ENCODE data around the gene SMCO2.

Gene SMCO2

DNA sequence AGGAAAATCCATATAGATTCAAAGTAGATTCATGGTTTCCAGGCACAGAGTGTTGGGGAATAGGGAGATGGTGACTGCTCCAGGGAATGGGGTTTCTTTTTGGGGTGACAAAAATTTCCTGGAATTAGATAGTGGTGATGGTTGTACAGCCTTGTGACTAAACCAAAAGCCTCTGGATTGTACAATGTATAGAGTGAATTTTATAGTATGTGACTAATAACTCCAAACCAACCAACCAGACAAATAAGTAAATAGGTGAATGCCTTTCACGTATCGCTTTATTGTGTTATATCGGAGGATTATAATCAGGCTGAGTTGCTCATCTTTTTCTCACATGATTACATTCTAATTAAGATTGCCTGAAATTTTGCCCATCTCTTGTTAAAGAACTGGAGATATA is 52.8 kb downstream of the SMCO2 start:
- no peak for DNase-seq (ENCODE audit: low read depth)

DNA sequence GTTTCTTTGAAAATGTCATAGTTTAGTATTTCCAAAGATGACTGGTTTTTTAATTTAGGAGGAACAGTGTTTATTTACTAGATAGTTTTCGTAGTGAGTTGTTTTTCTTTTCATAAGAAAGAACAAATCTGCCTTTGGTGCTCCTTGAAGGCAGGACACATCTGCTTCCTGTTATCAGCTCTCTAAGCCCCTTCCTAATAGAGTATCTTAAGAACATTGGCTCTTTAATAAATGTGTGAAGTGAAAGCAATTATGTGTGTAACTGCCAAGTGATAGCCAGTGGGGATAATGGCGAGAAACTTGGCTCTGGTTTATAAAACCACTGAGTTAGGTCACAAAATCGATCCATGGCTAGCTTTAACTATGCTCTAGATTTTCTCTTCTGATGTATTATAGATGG is 54.0 kb downstream of the SMCO2 start:
- DNase-seq (ENCODE audit: low read depth): no peak

DNA sequence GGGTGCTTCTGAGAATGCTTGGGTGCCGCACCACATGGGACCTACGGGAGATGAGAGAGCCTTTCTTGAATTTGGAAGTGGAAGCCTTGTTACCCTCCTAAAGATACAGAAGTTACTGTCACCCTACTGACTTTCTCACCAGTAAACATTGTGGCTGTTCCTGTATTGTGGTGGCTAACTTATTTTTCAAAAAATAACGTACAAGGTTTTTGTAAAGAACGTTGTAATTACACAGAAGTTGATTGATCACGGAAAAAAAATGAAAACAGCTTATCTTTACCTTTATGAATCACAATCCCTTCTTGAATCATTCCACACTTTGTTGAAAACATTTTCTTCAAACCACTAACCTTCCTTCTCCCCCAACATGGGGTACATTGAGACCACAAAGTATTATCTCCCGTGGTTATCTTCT is 55.5 kb downstream of the SMCO2 start:
- DNase-seq (ENCODE audit: low read depth): no peak

DNA sequence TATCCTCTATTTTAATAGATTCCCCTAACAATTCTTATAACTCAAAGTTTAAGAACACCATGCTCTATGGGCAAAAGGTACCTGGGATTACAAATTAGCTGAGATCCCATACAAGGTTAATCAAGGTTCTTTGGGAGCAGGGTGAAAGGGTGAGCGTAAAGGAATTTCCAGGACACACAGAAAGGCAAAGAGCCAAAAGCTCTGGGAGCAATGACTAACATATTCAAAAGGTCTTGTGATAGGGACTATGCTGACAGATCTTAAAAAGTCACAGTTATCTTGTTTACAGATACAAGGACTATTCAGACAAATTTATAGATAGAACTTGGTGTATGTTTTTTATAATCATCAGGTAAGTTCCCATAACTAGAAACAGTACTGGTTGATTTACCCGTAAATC is 58.0 kb downstream of the SMCO2 start:
- peak; percentile 12 for DNase-seq (ENCODE audit: low read depth)

DNA sequence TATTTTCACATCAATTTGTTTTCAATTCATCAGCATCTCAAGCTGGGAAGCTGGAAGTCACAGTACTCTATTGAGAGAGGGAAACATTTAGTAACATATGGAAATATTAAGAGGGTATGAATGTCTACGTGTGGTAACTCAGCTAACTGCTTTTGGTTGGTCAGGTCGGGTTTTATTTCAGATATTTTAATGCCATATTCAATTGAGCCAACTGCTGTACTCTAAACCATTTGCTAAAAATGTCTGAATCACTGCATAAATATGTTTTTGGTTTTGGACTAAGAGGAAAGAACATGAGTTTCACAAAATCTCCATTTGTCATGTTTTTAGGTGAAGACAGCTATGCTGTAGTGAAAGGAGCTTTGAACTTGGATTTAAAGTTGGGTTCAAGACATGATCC is 58.6 kb downstream of the SMCO2 start:
- DNase-seq (ENCODE audit: low read depth): peak; percentile 30

DNA sequence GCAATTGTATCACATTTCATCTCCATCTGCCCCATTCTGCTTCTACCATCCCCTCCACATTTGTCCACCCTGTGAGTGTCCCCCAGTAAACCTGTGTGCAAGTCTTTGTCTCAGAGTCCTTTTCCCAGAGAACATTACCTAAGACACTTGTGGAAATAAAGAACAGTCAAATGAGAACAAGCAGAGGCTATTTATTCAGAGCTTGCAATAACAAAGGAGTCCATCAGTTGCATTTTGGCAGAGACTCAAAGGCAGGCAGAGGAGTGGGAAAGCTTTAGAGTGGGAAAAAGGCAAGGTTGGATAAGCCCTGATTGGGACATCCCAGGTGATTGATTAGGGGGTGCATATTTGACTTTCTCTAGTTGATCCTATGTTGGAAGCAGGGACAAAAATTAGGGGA is 59.2 kb downstream of the SMCO2 start:
- peak; percentile 12 for DNase-seq (ENCODE audit: low read depth)

DNA sequence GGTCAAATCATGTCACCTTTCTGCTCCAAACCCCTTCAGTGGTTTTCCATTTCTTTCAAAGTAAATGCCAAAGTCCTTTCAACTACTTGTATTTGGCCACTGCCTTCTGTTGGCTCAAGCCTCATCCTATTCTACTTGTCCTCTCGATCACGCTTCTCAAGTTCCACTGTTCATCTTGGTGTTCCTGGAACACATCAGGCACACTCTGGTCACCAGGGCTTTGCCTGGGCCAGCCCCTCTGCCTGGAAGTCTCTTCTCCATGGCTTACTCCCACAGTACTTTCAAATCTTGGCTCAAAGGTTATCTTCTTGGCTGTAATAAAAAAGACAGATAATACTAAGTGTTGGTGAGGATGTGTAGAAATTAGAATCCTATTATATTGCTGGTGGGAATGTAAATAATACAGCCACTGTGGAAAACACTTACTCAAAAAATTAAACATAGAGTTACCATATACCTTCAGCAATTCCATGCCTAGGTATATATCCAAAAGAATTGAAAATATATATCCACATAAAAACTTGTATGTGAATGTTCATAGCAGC is 60.2 kb downstream of the SMCO2 start:
- no peak for DNase-seq (ENCODE audit: low read depth)

DNA sequence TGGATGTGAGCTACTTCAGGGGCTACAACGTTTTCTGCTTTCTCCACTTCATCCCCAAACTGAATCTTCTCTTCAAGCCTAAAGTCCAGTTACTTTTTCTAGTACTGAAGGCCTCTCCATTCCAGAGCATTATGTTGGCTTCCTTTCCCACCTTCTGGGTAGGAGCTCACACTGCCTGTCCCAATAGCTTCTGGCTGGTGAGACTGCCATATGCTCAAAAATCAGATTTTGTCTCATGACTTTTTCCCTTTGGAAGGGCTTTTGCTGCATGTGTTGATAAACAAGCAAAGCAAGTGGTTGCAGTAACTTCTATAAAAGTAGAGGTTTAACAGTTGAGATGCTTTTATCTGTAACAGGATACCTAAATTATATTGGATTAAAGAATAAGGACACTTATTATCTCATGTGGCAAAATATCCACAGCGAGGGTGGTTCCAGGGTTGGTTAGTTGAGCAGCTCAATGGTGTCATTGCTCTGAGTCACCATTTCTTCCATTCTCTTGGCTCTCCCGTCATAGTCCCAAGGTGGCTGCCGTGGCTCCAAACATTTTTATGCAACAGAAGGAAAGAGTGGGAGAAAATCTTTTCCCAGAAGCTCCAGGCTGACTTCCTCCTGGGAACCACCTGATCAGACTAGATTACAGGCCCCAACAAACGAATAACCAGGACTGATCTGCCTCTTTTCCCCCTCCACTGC is 62.3 kb downstream of the SMCO2 start:
- no peak for DNase-seq (ENCODE audit: low read depth)

DNA sequence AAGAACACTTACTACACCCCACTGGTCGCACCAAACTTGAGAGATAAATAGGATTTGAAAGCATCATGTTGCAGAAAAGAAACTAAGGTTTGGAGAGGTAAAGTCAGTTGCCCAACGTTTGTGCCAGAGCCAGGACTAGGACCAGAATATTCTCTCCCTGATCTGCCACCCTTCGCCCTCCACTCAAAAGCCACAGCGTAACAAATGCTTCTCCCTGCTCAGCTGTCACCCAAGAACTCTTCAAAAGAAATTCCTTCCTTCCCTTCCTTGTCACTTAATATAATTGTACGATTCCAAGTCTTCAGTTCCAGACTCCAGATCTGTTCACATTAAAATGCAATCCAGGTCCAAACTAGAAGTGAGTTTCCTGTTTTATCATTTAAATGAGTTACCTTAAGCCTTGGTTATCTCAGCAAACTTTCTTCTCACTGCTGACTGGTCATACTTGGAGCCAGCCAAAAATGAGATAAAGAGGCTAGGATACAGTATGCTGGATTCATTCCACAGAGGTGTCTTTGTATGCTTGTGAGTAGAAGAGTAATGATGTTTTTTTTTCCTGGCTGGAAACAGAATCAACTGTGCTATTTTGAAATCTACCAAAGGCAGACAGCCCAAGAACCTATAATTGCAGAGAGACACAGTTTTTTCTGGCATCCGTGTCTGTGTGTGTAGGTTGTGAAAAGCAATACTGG is 64.6 kb downstream of the SMCO2 start:
- DNase-seq (ENCODE audit: low read depth): peak; percentile 23

DNA sequence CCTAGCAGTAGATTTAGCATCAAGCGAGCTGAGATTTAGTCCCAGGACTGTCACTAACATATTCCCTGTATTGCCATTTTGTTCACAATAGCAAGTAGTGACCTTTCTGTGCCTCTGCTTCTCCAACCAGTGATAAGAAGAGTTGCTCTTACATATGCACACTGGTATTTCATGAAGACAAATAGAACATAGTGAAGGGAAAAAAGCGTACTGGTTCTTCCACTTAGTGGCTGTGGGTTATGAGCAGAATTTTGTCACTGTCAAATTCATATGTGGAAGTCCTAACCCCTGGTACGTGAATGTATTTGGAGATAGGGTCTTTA is 65.1 kb downstream of the SMCO2 start:
- no peak for DNase-seq (ENCODE audit: low read depth)

DNA sequence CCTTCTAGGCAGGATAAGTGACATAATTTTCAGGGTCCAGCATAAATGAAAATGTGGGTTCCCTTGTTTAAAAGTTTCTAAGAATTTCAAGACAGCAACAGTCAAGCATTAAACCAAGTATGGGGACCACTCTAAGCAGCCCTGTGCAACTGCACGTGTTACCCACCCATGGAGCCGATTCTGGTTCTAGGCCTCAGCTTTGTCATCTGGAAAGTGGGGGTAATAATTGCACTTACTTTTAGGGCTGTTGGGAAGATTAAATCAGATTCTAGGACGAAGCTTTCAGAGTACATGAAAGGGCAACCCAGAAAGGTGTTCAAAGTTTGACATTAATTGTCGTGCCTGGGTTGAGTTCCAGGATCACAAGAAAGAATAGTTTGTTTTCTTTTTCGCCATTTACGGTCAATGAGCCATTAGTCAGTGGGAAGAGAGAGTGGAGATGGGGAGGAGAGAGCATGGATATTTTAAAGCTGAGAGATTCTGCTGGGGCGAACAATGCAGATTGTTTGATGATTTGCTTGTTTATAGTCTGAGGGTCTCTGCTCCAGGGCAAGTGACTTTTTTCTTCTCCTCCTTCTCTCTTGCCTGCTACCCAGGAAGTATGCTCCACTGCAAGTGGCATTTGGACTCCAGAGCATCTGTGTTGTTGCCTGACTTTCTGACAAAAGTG is 66.8 kb downstream of the SMCO2 start:
- no peak for DNase-seq (ENCODE audit: low read depth)

DNA sequence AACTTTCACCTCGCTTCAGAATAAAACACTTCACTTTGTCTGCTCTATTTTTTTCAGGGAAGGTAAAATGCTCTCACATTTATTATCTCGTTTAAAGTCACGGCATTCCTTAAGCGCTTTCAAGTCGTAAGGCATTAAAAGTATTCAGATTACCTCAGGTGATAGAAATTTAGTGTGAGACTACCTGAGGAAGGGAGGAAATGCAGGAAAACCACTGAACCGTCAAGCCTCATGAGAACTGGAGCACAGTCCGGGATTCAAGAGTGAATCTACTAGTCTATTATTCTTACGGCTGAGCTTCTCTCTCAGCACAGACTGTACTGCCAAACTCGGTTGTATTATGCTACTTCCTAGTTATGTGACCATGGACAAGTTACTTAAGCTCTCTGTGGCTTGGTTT is 69.1 kb downstream of the SMCO2 start:
- DNase-seq (ENCODE audit: low read depth): no peak

DNA sequence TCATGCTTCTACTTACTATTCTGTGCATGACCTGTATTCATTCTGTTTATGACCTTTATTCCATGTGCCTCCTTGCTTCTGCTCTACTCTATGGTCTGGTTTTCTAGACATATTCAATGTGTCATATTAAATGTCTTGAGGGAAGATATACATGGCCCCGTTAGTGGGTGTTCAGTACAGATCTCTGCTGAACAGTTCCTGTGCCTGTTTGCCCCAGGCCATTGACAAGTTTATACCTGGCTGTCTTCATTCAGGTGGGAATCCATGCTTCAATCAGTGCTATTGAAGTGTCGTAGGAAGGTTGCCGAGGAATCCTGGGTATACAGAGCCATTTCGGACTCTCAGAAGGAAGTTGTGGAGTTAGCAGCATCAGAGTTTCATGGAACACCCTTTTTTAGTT is 70.1 kb downstream of the SMCO2 start:
- no peak for DNase-seq (ENCODE audit: low read depth)

DNA sequence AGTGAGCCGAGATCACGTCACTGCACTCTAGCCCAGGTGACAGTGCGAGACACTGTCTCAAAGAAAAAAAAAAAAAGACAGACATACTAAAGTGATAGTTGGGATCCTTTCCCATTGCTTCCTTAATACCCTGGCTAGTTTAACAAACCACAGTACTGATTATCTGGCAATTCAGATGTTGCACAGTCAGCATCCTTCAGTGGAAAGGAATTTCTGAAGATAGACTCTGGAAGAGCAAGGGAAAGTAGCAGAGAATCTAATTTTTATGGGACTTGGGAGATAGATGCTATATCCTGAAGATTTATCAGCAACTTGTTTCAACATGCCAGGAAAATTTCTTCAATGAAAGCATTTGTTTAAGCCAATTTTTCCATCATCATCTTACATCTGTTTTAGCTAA is 71.0 kb downstream of the SMCO2 start:
- no peak for DNase-seq (ENCODE audit: low read depth)

DNA sequence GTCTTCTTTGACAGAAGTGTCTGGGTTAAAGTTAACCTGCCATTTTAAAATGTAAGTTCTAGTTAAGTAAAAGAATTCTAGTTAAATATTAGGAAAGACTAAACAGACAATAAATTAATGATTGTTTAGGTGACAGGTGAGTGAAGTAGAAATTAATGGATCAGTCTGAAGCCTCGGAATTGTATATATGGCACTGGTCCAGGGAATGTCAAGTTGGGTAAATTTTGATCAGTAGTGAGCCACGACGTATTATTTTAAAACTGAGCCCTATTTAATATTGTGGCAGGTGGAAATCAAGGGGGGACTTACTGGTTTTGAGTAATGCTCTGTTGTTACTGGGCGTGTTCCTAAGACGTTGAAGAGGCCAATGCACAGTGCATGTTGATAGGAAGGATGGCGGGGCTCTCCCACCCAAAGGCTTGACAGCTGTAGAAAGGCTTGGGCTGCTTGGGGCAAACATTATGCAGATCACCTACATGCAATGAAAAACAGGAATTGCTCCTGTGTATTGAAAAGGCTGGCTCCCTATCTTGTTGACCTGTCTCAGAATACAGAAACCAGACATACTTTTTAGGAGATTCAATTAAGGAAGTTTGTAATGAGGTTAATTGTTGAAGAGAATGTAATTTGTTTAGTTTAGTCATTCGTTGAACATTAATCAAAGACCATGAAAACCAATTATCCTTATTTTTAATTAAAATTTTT is 71.6 kb downstream of the SMCO2 start:
- DNase-seq (ENCODE audit: low read depth): no peak

DNA sequence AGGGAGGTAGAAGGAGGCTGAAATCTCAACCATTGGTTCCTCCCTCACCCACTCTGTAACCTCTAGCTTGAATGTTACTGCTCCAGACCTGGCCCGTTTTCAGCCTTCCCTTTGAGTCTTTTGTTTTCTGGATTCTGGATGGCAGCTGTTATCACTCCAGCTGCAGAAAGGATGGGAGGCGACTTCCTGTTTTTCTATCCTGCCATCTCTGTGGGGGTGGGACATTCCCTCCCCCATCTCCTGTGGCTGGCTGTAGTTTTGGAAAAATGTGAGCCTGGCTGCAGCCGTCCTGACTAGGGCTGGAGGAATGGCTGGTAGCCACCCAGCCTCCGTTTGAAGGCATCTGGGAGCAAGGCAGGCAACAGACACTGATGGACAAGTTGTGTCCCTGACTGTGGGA is 74.5 kb downstream of the SMCO2 start:
- no peak for DNase-seq (ENCODE audit: low read depth)

DNA sequence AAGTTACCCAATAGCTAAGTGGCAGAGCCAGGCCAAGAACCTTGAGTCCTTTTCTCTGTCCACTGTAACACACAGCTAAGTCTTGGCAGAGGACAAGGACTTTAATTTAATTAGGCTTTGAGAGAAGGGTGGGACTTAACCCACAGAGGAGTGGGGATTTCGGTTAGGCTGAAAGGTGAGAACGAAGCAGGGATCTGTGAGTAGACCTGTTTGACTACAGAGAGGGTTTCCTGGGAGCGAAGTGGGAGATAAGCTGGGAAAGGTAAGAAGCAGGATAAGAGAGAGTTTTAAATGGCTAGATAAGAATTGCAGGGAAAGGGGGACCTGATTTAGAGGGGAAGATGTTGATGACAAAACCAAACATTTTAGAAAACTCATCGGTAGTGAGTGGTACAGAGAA is 75.4 kb downstream of the SMCO2 start:
- DNase-seq (ENCODE audit: low read depth): no peak

DNA sequence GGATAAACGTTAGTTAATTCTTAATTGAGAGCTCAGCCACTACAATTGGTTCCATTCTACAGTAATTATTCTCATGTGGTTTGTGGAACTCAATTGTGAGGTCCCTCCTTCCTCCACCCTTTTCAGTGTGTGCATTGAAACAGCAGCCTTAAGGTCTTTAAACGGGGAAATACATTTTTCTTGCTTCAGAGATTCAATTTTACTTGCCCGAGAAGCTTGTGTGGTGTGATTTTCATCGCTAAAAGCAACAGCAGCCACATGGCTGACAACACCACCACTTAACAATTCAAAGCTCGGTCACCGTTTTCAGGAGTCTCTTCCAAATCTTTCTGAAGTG is 76.7 kb downstream of the SMCO2 start:
- peak; percentile 36 for DNase-seq (ENCODE audit: low read depth)

DNA sequence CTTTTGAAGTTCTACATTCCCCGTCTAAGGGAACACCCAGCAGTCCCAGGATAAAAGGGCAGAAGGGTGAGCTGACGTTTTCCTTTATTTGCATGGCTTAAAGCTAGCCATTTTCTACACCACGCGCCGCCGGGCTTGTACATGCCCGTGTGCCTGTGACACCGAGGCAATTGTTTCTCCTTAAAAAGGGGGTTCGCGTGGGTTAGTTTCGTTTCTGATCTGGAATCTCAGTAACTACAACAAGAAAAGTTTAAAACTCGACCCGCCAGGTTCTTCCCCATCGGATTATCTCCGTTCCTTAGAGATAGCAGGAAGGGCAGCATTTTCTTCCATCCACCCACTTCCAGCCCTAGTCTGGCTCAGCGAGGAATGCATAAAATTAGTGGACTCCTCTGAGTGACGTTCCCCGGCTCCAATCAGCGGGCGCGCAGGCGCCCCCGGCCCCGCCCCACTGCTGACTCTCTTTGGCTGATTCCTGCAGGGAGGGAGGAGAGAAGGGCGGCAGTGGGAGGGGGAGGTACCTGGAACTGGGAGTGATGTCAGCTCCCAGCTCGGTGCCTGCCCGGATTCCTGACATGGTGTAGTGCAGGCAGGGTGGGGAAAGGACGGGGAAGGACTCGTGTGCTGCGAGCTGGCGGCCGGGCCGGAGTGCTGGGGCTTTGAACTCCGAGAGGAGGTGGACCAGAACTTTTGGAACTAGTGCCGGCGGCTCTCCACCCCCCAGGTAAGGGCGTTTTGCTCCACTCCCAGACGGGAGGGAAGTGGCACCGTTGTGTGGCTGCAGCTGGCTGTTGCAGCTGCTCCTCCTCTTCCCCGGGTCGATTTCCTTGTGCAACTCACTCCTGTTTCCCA is 77.3 kb downstream of the SMCO2 start, which contains the start of gene PPFIBP1:
TSS of gene PPFIBP1 (plus strand) at position 565 of the 852 bp plus-strand sequence. CDS start 109,191 bp downstream, outside the sequence.
- peak; percentile 98 for DNase-seq (ENCODE audit: low read depth)

DNA sequence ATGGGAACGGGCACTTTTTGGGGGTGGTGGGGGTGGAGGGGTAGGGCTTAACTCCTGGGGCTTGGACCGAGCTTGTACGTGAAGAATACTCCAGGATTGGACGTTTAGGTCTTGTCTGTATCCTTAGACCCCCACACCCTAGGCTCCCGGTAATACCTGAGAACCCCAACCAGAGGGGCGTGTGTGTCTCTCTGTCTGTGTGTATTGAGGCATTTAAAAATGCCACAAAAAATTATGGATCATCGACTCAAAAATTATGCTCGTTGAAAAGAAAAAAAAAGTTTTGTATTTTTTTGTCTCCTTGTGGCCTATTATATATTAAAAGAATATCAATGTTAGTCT is 77.9 kb downstream of the SMCO2 start:
- DNase-seq (ENCODE audit: low read depth): no peak

DNA sequence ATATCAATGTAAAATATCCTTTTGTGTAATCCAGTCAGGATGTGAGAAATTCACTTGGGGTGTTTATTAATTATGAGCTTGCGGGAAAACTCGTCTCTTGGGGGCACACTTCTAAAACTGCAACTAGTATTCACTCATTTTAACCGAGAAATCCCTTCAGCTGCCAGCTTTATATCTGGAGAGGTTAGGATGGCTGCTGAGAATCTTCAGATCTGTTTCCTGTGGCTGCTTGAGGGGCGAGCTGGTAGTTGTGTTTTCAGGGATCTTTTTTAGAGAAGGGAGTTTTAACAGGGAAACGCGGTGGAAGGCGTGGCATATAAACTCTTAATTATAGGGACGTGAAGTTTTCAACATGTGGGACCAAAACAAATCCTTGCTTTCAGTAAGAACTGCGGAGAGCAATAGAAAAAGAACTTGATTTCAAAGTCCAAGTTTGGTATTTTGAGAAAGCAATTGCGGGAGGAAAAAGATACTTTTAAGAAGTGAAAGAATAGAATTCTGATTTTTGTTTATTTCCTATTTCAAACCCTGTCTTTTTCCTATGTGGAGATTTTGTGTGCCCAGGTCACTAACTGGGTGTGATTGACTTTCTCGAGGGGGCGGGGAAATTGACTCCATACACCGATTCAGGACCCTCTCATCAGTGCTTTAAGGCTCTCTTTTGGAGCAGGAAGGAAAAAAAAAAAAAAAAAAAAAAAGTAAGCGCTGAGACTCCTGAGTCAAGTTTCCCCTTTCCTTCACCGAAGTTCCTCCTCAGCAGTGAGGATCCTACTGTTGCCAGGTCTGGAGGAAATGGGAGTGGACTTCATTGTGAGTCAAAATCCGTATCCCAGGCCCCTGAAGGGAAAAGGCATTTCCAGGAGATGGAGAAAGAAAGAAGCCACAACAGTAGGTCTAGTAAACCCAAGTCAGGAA is 78.6 kb downstream of the SMCO2 start:
- peak; percentile 56 for DNase-seq (ENCODE audit: low read depth)

Data from iris pigment epithelial cell (primary cell).